ENCODE data around the gene TNFRSF13B. TPM values are rescaled to one million over a fixed set of nuclear protein-coding genes. Genes with fewer than 3 reads are reported as not detected.

The TNFRSF13B gene
- polyA plus RNA-seq, 1 donor from 2014 or later, result 224 TPM

- H3K4me3 Mint-ChIP-seq, result peak overlapping the region in 2 of 4 donors; percentile 37 to 57
- peaks cover 1% of the 10 kb centered on the region for H3K27me3 Mint-ChIP-seq
- H3K4me1 Mint-ChIP-seq, result peaks cover 34 to 54% (median 42%) of the 10 kb centered on the region in 3 donors
- peaks cover 24% of the 10 kb centered on the region for H3K36me3 Mint-ChIP-seq
- peak overlapping the region in 1 of 3 donors; percentile 67 for H3K27ac Mint-ChIP-seq
- H3K9me3 Mint-ChIP-seq, result peaks cover 0 to 4% (median 3%) of the 10 kb centered on the region in 3 donors
These were observed 27.4 kb downstream of the TNFRSF13B start for GRCh38 chr17:16944334-16945135.

DNA sequence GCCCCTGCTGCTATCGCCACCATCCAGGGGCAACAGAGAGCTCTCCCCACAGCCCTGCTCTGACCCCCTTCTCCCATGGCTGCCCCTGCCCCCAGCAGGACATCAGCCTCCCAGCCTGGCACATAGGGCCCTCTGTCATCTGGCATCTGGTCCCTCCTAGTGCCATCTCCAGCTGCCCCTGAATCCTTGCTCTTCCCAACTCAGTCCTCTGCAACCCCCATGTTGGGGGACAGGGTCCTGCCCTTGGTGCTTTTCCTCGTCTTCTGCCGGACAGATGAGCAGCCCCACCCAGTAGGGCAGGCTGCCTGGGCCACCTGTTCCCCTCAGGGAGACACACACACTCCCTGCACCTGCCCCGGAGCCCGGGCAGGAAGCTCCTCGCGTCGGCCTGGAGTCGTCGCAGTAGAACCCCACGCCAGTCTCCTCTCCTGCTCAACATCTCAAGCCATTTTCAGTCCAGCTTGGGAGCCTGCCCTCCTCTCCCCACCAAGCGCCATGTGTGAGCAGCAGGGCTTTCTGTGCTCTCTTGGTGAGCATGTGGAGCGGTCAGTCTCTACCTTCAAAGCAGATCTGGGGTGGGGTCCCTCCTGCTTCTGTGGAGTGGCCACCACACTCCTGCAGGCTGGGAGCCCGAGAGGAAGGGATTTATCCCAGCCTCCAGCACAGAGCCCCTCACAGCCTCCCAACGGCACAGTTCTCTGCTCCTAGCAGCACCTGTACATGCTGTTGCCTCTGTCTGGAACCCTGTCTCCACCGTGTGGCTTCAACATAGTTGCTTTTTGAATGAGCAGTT lies 28.2 kb downstream of the TNFRSF13B start:
- H3K4me3 Mint-ChIP-seq, result peak overlapping the region in 2 of 4 donors; percentile 57 to 78
- peaks cover 17% of the 10 kb centered on the region for H3K36me3 Mint-ChIP-seq
- H3K9me3 Mint-ChIP-seq, result peaks cover 0 to 2% (median 0%) of the 10 kb centered on the region in 3 donors
- H3K27ac Mint-ChIP-seq, result peak overlapping the region in 2 of 3 donors; percentile 39 to 84
- no peaks in the 10 kb centered on the region for H3K27me3 Mint-ChIP-seq
- peaks cover 30 to 51% (median 42%) of the 10 kb centered on the region in 3 donors for H3K4me1 Mint-ChIP-seq

- Mint-ChIP-seq H3K27me3 (no peaks in the 10 kb centered on the region), H3K27ac (peak overlapping the region in 1 of 3 donors; percentile 84), H3K36me3 (peaks cover 12% of the 10 kb centered on the region), H3K4me1 (peaks cover 27 to 47% (median 39%) of the 10 kb centered on the region in 3 donors), H3K4me3 (no peak overlapping the region), H3K9me3 (no peaks in the 10 kb centered on the region)
These were observed 28.9 kb downstream of the TNFRSF13B start for GRCh38 chr17:16943032-16943352.

DNA sequence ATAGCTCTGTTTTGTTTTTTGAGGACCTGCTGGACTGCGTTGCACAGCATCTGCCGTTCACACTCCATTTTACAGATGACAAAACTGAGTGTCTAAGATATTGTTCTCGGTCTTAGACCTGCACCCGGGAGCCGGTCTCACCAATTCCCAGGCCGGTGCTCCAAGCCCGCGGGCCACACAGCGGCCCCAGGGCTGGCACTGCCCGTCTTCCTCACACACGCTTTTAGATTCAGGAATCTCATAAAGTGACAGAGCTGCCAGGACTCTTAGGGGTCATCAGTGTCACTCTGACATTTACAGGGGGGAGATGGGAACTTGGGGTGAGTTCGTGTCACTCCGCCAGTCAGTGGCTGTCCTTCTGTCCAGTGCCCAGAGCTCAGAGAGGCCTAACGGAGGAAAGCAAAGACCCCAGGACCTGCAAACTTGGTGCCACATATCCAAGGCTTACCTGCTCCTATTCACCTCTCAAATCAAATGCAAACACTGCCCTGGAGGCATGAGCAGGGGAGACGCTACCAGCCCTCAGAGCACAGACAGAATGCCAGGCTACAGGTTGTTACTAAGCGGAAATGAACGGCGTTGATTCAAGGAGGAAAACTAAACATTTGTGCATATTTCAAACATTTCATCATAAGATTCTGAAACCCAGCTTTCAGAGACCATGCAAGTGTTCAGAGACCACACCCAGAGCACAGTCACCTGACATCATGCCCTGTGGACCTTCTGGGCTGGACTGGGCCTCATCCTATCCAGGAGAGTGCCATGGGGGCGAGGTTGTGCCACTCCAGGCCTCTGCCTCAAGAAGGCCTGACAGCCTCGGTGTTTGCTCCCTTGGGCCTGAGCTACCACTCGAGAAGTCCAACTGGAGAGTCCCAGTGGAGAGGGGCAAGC lies 29.5 kb downstream of the TNFRSF13B start:
- H3K27me3 Mint-ChIP-seq, result no peaks in the 10 kb centered on the region
- H3K27ac Mint-ChIP-seq, result peak overlapping the region in 2 of 3 donors; percentile 80 to 84
- peak overlapping the region in 2 of 4 donors; percentile 17 to 27 for H3K4me3 Mint-ChIP-seq

GRCh38 chr17:16941072-16942036 lies 30.6 kb downstream of the TNFRSF13B start:
- Mint-ChIP-seq H3K4me1 (peaks cover 13 to 33% (median 25%) of the 10 kb centered on the region in 3 donors), H3K27me3 (no peaks in the 10 kb centered on the region), H3K27ac (peak overlapping the region in 2 of 3 donors; percentile 71 to 80), H3K9me3 (no peaks in the 10 kb centered on the region), H3K36me3 (peaks cover 4% of the 10 kb centered on the region), H3K4me3 (no peak overlapping the region)

More for the DNA sequence above, 29.5 kb downstream of the TNFRSF13B start:
- Mint-ChIP-seq H3K4me1 (peaks cover 21 to 41% (median 33%) of the 10 kb centered on the region in 3 donors), H3K36me3 (peaks cover 6% of the 10 kb centered on the region), H3K9me3 (no peaks in the 10 kb centered on the region)

- H3K36me3 Mint-ChIP-seq, result no peaks in the 10 kb centered on the region
These were observed 31.6 kb downstream of the TNFRSF13B start for GRCh38 chr17:16940116-16940881.

DNA sequence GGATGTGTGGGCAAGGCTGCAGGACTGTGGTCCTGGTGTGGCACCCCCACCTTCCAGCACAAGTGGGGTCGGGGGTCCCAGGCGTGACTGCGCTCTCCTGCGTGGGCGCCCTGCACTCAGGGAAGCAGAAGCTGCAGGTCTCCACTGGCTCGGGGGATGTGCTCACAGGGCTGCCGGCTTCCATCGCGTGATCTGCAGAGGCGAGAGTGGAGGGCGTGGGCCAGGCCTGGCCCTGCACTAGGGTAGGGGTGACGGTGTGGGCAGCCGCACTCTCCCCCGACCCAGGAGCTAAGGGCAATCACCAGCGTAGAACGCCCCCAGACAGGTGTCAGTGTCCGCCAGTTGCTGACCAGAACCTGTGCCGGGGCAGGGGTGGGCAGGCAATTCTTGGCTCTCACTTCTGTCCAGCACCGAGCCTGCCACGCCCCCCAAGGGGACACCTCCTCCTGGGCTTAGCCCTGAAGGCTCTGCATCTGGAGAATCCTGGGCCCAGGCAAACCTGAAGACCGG lies 32.3 kb downstream of the TNFRSF13B start:
- H3K4me3 Mint-ChIP-seq, result no peak overlapping the region
- H3K36me3 Mint-ChIP-seq, result no peaks in the 10 kb centered on the region
- no peaks in the 10 kb centered on the region for H3K27me3 Mint-ChIP-seq
- H3K4me1 Mint-ChIP-seq, result peaks cover 9 to 24% (median 20%) of the 10 kb centered on the region in 3 donors
- H3K9me3 Mint-ChIP-seq, result no peaks in the 10 kb centered on the region
- H3K27ac Mint-ChIP-seq, result peak overlapping the region in 1 of 3 donors; percentile 53

More at GRCh38 chr17:16940116-16940881, 31.6 kb downstream of the TNFRSF13B start:
- Mint-ChIP-seq H3K4me3 (no peak overlapping the region), H3K27ac (no peak overlapping the region), H3K9me3 (no peaks in the 10 kb centered on the region), H3K4me1 (peaks cover 9 to 27% (median 21%) of the 10 kb centered on the region in 3 donors), H3K27me3 (no peaks in the 10 kb centered on the region)

DNA sequence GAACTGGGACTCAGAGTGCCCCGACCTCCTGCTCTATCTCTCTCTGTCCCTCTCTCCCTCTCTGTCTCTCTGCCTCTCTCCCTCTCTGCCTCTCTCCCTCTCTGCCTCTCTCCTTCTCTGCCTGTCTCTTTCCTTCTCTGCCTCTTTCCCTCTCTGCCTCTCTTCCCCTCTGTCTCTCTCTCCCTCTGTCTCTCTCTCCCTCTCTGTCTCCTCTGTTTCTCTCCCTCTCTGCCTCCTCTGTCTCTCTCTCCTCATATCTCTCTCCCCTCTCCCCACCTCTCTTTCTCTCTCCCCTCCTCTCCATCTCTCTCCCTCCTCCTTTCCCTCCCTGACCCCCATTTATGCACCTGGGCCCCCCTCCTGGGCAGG lies 32.7 kb downstream of the TNFRSF13B start:
- Mint-ChIP-seq H3K4me1 (peaks cover 9 to 20% (median 15%) of the 10 kb centered on the region in 3 donors), H3K27ac (peak overlapping the region in 2 of 3 donors; percentile 53 to 94), H3K36me3 (no peaks in the 10 kb centered on the region), H3K9me3 (no peaks in the 10 kb centered on the region), H3K27me3 (no peaks in the 10 kb centered on the region), H3K4me3 (no peak overlapping the region)

DNA sequence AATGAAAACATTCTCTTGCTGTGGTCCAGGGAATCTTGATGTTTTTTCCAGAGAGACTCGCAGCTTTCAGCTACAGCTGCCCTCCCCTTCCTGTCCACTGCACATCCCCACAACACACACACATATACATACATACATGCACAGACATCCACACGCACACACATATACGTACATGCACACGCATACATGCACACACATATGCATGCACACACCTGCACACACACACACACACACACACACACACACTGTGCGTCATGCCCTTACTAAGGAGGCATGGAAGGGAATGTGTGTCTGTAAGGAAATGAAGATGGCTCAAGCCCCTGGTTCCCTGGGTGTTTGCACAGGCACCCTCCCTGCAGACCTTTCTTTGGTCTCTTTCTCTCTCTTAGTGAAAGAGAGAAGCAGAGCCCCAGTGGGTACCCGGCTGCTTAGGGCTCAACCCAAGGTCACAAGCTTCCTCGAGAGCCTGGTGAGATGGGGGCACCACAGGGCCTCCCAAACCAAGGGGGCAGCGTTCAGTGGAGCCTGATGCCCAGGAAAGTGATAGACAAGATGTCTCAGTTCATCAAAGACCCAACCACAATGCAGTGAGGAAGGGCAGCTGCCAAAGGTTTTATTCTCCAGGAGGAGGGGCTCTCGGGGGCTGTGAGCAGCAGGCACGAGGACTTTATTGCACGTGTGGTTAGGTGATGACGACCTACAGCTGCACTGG lies 33.3 kb downstream of the TNFRSF13B start:
- H3K4me3 Mint-ChIP-seq, result no peak overlapping the region
- no peaks in the 10 kb centered on the region for H3K27me3 Mint-ChIP-seq
- H3K9me3 Mint-ChIP-seq, result no peaks in the 10 kb centered on the region
- H3K27ac Mint-ChIP-seq, result peak overlapping the region; percentile 53 to 94 (median 60)
- no peaks in the 10 kb centered on the region for H3K36me3 Mint-ChIP-seq
- peaks cover 7 to 18% (median 12%) of the 10 kb centered on the region in 3 donors for H3K4me1 Mint-ChIP-seq

DNA sequence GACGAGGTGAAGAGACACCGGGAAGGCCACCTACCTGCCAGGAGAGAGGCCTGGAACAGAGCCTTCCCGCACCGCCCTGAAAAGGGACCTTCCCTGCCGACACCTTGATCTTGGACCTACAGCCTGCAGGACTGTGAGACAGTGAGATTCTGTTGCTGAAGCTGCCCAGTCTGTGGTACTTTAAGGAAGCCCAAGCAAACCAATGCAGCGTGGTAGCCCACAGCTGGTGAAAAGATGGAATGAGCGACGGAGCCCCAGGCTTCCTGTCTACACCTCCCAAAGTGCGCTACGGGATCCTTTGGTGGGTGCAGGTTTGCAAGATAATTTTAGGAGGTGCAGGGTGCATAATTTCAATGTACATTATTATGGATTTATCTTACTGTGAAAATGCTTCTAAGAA lies 33.9 kb downstream of the TNFRSF13B start:
- H3K27me3 Mint-ChIP-seq, result no peaks in the 10 kb centered on the region
- H3K36me3 Mint-ChIP-seq, result no peaks in the 10 kb centered on the region
- peaks cover 2 to 13% (median 8%) of the 10 kb centered on the region in 3 donors for H3K4me1 Mint-ChIP-seq
- peak overlapping the region; percentile 27 to 60 (median 53) for H3K27ac Mint-ChIP-seq
- H3K9me3 Mint-ChIP-seq, result no peaks in the 10 kb centered on the region
- H3K4me3 Mint-ChIP-seq, result no peak overlapping the region

- Mint-ChIP-seq H3K9me3 (no peaks in the 10 kb centered on the region), H3K36me3 (no peaks in the 10 kb centered on the region), H3K27me3 (no peaks in the 10 kb centered on the region), H3K4me3 (no peak overlapping the region), H3K27ac (peak overlapping the region in 1 of 3 donors; percentile 33), H3K4me1 (peaks cover 0 to 12% (median 7%) of the 10 kb centered on the region in 3 donors)
These were observed 34.5 kb downstream of the TNFRSF13B start for GRCh38 chr17:16937431-16937830.

DNA sequence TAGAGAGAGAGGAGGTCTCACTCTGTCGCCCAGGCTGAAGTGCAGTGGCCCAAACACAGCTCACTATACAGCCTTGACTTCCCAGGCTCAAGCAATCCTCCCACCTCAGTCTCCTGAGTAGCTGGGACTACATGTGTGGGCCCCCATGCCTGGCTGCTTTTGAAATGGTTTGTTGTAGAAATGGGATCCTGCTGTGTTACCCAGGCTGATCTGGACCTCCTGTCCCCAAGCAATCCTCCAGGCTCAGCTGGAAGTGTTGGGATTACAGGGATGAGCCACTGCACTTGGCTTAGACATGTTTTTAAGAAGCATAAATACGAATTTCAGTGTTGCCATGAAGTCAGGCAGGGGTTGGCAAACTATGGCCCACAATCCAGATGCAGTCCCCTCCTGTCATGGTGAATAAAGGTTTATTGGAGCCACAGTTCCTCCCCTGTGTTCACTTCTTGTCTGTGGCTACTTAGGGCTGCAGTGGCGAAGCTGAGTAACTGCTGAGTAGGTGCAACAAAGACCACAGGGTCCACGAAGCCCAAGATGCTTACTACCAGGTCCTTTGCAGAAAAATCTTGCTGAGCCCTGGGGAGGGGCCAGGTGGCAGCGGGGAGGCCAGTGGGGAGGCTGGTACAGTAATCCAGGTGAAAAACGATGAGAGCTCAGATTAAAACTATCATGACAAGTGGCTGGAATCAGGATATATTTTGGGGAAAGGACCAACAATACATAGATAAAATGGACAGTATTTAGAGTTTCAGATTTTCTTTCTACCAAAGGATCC lies 35.2 kb downstream of the TNFRSF13B start:
- Mint-ChIP-seq H3K4me1 (peaks cover 0 to 9% (median 5%) of the 10 kb centered on the region in 3 donors), H3K4me3 (no peak overlapping the region), H3K36me3 (no peaks in the 10 kb centered on the region), H3K27ac (peak overlapping the region; percentile 28 to 33 (median 31)), H3K9me3 (no peaks in the 10 kb centered on the region), H3K27me3 (no peaks in the 10 kb centered on the region)

All from IgD-negative memory B cell (primary cell).